ENCODE data around the gene TASL. TPM values are rescaled to one million over a fixed set of nuclear protein-coding genes. Genes with fewer than 3 reads are reported as not detected.

TASL gene
- total RNA-seq (2022; extraction: Qiagen RNA extraction) = not detected in 5 replicates

GRCh38 chrX:30577362-30577991, at the start of gene TASL:
Gene TASL, minus strand, starts transcription at chrX:30577766. Its CDS starts 17,411 bp downstream, at chrX:30560355.

Other genes starting within 250 kb of the TASL start
- gene GK, start 75.7 kb upstream of the TASL start, total RNA-seq (2022; extraction: Qiagen RNA extraction) = 1.6 to 2.1 TPM (median 1.8 TPM) in 5 replicates